ENCODE measurements around the gene PCDHGA3.
"Not testable (repeated sequence)": the region's sequence is repeated elsewhere in the genome, so short reads cannot be mapped to it uniquely, and the experiment has no call there.

Gene PCDHGA3

GRCh38 chr5:141375444-141376155 is 32.0 kb downstream of the PCDHGA3 start:
- DNase-seq; intact Hi-C loops (cut with DNase I): not testable (repeated sequence)

DNA sequence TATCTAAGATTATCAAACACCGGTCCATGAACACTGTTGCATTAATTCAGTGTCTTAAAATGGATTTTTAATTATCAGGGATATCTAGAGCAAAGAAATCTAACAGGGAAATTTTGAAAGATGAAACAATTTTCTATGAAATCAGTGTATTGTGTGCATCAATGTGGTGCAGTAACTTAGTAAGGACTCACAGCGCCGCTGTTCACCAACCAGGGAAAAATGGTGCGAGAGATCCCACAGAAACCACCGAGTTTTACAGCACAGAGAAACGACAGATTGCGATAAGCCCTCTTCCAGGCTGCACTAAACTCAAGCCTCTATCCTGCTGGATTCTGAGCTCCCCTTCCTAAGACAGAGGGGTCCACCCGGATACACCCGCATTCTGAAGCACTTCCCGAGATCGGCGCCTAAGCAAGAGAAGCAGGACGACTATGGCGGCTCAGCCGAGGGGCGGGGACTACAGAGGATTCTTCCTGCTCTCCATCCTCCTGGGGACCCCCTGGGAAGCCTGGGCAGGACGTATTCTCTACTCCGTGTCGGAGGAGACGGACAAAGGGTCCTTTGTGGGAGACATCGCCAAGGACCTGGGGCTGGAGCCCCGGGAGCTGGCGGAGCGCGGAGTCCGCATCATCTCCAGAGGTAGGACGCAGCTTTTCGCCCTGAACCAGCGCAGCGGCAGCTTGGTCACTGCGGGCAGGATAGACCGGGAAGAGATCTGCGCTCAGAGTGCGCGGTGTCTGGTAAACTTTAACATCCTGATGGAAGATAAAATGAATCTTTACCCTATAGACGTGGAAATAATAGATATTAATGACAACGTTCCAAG is 39.1 kb downstream of the PCDHGA3 start, which contains the start of gene PCDHGA7:
PCDHGA7 (plus strand) TSS at position 274 of the 826 bp plus-strand sequence; CDS start at position 432, 158 bp downstream.
- no peak for DNase-seq

DNA sequence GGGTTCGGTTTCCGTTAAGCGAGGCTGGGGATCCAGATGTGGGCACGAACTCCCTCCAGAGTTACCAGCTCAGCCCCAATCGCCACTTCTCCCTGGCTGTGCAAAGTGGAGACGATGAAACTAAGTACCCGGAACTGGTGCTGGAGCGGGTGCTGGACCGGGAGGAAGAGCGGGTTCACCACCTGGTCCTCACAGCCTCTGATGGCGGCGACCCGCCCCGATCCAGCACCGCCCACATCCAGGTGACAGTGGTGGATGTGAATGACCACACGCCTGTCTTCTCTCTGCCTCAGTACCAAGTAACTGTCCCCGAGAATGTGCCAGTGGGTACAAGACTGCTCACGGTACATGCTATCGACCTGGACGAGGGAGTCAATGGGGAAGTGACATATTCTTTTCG is 39.7 kb downstream of the PCDHGA3 start:
- DNase-seq = no peak
- intact Hi-C loops (cut with DNase I) = no loop called here

More for the DNA sequence above, 39.1 kb downstream of the PCDHGA3 start, which contains the start of gene PCDHGA7:
- intact Hi-C loops (cut with DNase I) = no loop called here

GRCh38 chr5:141384471-141385267 is 41.0 kb downstream of the PCDHGA3 start:
- DNase-seq = no peak
- intact Hi-C loops (cut with DNase I) = no loop called here

DNA sequence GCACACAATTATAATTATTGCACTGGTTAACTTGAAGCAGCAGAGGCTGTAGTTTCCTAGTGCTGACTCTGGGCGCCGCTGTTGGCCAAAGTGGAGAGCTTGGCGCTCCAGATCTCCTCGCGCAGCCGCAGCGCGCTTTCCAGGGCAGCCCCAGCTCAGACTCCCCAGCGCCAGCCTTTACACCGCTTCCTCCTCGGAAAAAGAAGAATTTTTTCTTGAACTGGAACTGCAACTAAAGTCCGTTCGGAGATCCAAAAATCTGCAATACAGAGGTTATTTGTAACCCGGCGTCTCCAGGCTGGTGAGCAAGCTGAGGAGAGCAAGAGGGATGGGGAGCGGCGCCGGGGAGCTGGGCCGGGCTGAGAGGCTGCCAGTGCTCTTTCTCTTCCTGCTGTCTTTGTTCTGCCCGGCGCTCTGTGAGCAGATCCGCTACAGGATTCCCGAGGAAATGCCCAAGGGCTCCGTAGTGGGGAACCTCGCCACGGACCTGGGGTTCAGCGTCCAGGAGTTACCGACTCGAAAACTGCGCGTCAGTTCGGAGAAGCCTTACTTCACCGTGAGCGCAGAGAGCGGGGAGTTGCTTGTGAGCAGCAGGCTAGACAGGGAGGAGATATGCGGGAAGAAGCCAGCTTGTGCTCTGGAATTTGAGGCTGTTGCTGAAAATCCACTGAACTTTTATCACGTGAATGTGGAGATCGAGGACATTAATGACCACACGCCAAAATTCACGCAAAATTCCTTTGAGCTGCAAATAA is 44.1 kb downstream of the PCDHGA3 start, which contains the start of gene PCDHGB4:
PCDHGB4 (plus strand) TSS at position 142 of the 755 bp plus-strand sequence; CDS start at position 329, 187 bp downstream.
- DNase-seq = peak in 1 of 10 donors; percentile 63
- intact Hi-C loops (cut with DNase I) = not testable (repeated sequence)

- DNase-seq = no peak
- intact Hi-C loops (cut with DNase I) = no loop called here
Measured at GRCh38 chr5:141388661-141389060, 45.0 kb downstream of the PCDHGA3 start.

DNA sequence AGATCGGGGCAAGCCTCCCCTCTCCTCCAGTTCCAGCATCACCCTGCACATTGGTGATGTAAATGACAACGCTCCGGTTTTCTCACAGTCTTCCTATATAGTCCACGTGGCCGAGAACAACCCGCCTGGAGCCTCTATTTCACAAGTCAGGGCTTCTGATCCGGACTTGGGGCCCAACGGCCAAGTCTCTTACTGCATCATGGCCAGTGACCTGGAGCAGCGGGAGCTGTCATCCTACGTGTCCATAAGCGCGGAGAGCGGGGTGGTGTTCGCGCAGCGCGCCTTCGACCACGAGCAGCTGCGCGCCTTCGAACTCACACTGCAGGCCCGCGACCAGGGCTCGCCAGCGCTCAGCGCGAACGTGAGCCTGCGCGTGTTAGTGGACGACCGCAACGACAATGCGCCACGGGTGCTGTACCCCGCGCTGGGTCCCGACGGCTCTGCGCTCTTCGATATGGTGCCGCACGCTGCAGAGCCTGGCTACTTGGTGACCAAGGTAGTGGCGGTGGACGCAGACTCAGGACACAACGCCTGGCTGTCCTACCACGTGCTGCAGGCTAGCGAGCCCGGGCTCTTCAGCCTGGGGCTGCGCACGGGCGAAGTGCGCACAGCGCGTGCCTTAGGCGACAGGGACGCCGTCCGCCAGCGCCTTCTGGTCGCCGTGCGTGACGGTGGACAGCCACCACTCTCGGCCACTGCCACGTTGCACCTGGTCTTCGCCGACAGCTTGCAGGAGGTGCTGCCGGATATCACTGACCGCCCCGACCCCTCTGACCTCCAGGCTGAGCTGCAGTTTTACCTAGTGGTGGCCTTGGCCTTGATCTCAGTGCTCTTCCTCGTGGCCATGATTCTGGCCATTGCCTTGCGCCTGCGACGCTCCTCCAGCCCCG is 45.8 kb downstream of the PCDHGA3 start:
- peak in 1 of 10 donors; percentile 80 for DNase-seq
- intact Hi-C loops (cut with DNase I) = no loop called here

DNA sequence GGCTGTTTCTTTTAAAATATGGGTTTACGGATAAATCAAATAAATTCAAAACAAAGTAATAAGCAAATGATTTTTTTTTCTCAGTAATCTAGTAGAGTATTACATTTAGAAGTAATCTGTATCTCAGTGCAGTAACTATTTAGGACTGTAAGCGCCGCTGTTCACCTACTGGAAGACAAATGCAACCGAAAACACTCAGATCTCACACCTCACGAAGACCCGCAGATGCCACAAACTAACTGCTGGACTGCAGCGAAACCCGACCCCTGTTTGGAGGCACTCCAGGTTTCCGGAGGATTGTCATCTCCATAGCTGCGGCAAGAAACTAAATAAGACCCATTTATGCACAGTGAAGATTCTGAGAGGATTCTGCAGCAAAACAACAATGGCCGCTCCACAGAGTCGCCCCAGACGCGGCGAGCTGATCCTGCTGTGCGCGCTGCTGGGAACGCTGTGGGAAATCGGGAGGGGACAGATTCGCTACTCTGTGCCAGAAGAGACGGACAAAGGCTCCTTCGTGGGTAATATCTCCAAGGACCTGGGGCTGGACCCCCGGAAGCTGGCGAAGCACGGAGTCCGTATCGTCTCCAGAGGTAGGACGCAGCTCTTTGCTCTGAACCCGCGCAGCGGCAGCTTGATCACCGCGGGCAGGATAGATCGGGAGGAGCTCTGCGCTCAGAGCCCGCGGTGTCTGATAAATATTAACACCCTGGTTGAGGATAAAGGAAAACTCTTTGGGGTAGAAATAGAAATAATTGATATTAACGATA is 49.0 kb downstream of the PCDHGA3 start, which contains the start of gene PCDHGA8:
PCDHGA8 (plus strand) TSS at position 205 of the 770 bp plus-strand sequence; CDS start at position 386, 181 bp downstream.
- intact Hi-C loops (cut with DNase I) = no loop called here
- no peak for DNase-seq

GRCh38 chr5:141393267-141393666 is 49.6 kb downstream of the PCDHGA3 start:
- intact Hi-C loops (cut with DNase I) = no loop called here
- no peak for DNase-seq

DNA sequence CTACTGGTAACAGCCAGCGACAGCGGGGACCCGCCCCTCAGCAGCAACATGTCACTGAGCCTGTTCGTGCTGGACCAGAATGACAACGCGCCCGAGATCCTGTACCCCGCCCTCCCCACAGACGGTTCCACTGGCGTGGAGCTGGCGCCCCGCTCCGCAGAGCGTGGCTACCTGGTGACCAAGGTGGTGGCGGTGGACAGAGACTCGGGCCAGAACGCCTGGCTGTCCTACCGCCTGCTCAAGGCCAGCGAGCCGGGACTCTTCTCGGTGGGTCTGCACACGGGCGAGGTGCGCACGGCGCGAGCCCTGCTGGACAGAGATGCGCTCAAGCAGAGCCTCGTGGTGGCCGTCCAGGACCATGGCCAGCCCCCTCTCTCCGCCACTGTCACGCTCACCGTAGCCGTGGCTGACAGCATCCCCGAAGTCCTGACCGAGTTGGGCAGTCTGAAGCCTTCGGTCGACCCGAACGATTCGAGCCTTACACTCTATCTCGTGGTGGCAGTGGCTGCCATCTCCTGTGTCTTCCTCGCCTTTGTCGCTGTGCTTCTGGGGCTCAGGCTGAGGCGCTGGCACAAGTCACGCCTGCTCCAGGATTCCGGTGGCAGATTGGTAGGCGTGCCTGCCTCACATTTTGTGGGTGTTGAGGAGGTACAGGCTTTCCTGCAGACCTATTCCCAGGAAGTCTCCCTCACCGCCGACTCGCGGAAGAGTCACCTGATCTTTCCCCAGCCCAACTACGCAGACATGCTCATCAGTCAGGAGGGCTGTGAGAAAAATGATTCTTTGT is 51.0 kb downstream of the PCDHGA3 start:
- intact Hi-C loops (cut with DNase I) = not testable (repeated sequence)
- peak in 1 of 10 donors; percentile 66 for DNase-seq

All from posterior cingulate gyrus (tissue), 11 donors.